WTC11 (cell line): ENCODE results near the gene SPRTN. TPM values are rescaled to one million over a fixed set of nuclear protein-coding genes. Genes with fewer than 3 reads are reported as not detected.

Source experiments
- ATAC-seq: fragments of 200-7000 bp; cut with Tn5 transposase; 2 replicates; pipeline ENCODE4 v1.10.0; 2021; ENCODE audit warnings: mild to moderate bottlenecking, moderate library complexity
- CTCF ChIA-PET: fragments of 300-600 bp; sonication (Branson Sonifier 250); formaldehyde crosslinking; loops from one replicate; lab custom pipeline; 2021; ENCODE audit warnings: antibody characterized with exemption; lab: Charles Lee
- POLR2A ChIA-PET: fragments of 350-600 bp; sonication (Branson Sonifier 250); formaldehyde crosslinking; loops from one replicate; lab custom pipeline; 2021; ENCODE audit warnings: antibody characterized with exemption; lab: Charles Lee
- DNase-seq: peaks from one replicate; pipeline ENCODE4 v3.0.0; 2021; ENCODE audit warnings: low spot score
- H3K27ac Mint-ChIP-seq: 2 replicates; pipeline ENCODE4 v1.8.0; 2021; ENCODE audit warnings: mixed read lengths
- H3K27me3 Mint-ChIP-seq: 2 replicates; pipeline ENCODE4 v1.8.0; 2021; ENCODE audit warnings: low read depth, mild to moderate bottlenecking, moderate library complexity, mixed read lengths
- H3K36me3 Mint-ChIP-seq: 2 replicates; pipeline ENCODE4 v1.8.0; 2021; ENCODE audit warnings: mixed read lengths
- H3K4me1 Mint-ChIP-seq: 2 replicates; pipeline ENCODE4 v1.8.0; 2022; ENCODE audit warnings: mixed read lengths
- H3K4me3 Mint-ChIP-seq: 2 replicates; pipeline ENCODE4 v1.8.0; 2021; ENCODE audit warnings: mild to moderate bottlenecking, moderate library complexity, mixed read lengths
- H3K9me3 Mint-ChIP-seq: 2 replicates; pipeline ENCODE4 v1.8.0; 2021; ENCODE audit warnings: mixed read lengths
- ARID4B ChIP-seq: sonication (generic); formaldehyde crosslinking; IDR thresholded peaks from 2 replicates; pipeline ENCODE4 v1.8.0; 2023; ENCODE audit warnings: missing genetic modification reagents, mild to moderate bottlenecking, borderline replicate concordance
- ETV6 ChIP-seq: sonication (generic); formaldehyde crosslinking; IDR thresholded peaks from 2 replicates; pipeline ENCODE4 v1.8.1; 2022; ENCODE audit warnings: mild to moderate bottlenecking, missing genetic modification reagents
- FOXJ3 ChIP-seq: sonication (generic); formaldehyde crosslinking; IDR thresholded peaks from 2 replicates; pipeline ENCODE4 v1.9.0; 2021; ENCODE audit warnings: missing genetic modification reagents, mild to moderate bottlenecking, borderline replicate concordance
- FOXK1 ChIP-seq: sonication (generic); formaldehyde crosslinking; IDR thresholded peaks from 2 replicates; pipeline ENCODE4 v1.8.0; 2022; ENCODE audit warnings: mild to moderate bottlenecking, moderate library complexity, missing genetic modification reagents
- GTF2I ChIP-seq: fragments of 250-450 bp; sonication (Bioruptor Pico); conservative IDR thresholded peaks from 2 replicates; pipeline ENCODE4 v1.4.0; 2021; ENCODE audit warnings: mild to moderate bottlenecking
- IRF2 ChIP-seq: sonication (generic); formaldehyde crosslinking; IDR thresholded peaks from 2 replicates; pipeline ENCODE4 v1.8.0; 2022; ENCODE audit warnings: low read depth, missing genetic modification reagents, borderline replicate concordance
- MXD4 ChIP-seq: fragments of 250-450 bp; sonication (Bioruptor Pico); IDR thresholded peaks from 2 replicates; pipeline ENCODE4 v1.8.0; 2021; ENCODE audit warnings: mild to moderate bottlenecking, moderate library complexity, borderline replicate concordance
- NR2C2 ChIP-seq: sonication (generic); formaldehyde crosslinking; IDR thresholded peaks from 2 replicates; pipeline ENCODE4 v1.8.0; 2022; ENCODE audit warnings: mild to moderate bottlenecking, missing genetic modification reagents
- OVOL2 ChIP-seq: fragments of 250-450 bp; sonication (Bioruptor Pico); IDR thresholded peaks from 2 replicates; pipeline ENCODE4 v1.9.0; 2021; ENCODE audit warnings: mild to moderate bottlenecking, borderline replicate concordance
- RELA ChIP-seq: sonication (generic); formaldehyde crosslinking; IDR thresholded peaks from 2 replicates; pipeline ENCODE4 v1.8.1; 2022; ENCODE audit warnings: missing genetic modification reagents, mild to moderate bottlenecking, borderline replicate concordance
- SP1 ChIP-seq: sonication (generic); formaldehyde crosslinking; conservative IDR thresholded peaks from 2 replicates; pipeline ENCODE4 v1.8.1; 2022; ENCODE audit warnings: missing genetic modification reagents
- STAT6 ChIP-seq: sonication (generic); formaldehyde crosslinking; conservative IDR thresholded peaks from 2 replicates; pipeline ENCODE4 v1.8.1; 2023; ENCODE audit warnings: mild to moderate bottlenecking, low read depth, missing genetic modification reagents, moderate library complexity
- TP53 ChIP-seq: sonication (generic); formaldehyde crosslinking; IDR thresholded peaks from 2 replicates; pipeline ENCODE4 v1.8.1; 2023; ENCODE audit warnings: mild to moderate bottlenecking, missing genetic modification reagents
- ZMAT4 ChIP-seq: fragments of 250-450 bp; sonication (Bioruptor Pico); IDR thresholded peaks from 2 replicates; pipeline ENCODE4 v1.9.0; 2021; ENCODE audit warnings: mild to moderate bottlenecking
- ZNF232 ChIP-seq: sonication (generic); formaldehyde crosslinking; IDR thresholded peaks from 2 replicates; pipeline ENCODE4 v1.8.0; 2022; ENCODE audit warnings: mild to moderate bottlenecking, missing genetic modification reagents
- ZNF263 ChIP-seq: sonication (generic); formaldehyde crosslinking; IDR thresholded peaks from 2 replicates; pipeline ENCODE4 v1.8.1; 2022; ENCODE audit warnings: low read depth, mild to moderate bottlenecking, moderate library complexity, missing genetic modification reagents
- ZNF281 ChIP-seq: sonication (generic); formaldehyde crosslinking; IDR thresholded peaks from 2 replicates; pipeline ENCODE4 v1.8.0; 2023; ENCODE audit warnings: mild to moderate bottlenecking, missing genetic modification reagents
- ZSCAN18 ChIP-seq: fragments of 250-450 bp; sonication (Bioruptor Pico); IDR thresholded peaks from 2 replicates; pipeline ENCODE4 v2.1.2; 2022; ENCODE audit warnings: mild to moderate bottlenecking, moderate library complexity
- total RNA-seq: library from RNA; stranded (reverse); gene quantifications from 3 replicates; pipeline ENCODE4 v1.2.3, GENCODE V29; 2021
- TF ChIP-seq, protein P1 (sequence below): sonication (generic); formaldehyde crosslinking; IDR thresholded peaks from 2 replicates; pipeline ENCODE4 v1.8.1; 2023; ENCODE audit warnings: mild to moderate bottlenecking, missing genetic modification reagents
- TF ChIP-seq, protein P2 (sequence below): sonication (generic); formaldehyde crosslinking; IDR thresholded peaks from 2 replicates; pipeline ENCODE4 v1.8.0; 2022; ENCODE audit warnings: mild to moderate bottlenecking, missing genetic modification reagents

SPRTN gene
- total RNA-seq, 1 experiment from 2014 or later: 14.6 TPM

DNA sequence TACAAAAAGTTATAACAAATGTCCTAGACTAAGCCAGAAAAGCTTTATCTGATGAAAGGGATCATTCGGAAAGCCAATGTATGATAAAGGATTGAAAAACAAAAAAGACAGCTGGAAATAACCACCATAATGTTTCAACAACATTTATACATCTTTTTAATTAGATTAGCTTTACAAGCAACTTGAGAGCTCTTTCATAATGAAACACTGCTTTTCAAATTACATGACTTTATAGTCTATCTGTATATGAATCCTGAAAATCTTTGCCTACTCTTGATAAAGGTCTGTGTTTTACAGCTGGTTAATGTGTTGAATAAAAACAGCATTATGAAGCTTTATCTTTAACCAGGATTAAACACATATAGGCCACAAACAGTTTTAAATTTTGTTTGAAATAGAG, 25.5 kb downstream of the SPRTN start:
- TF ChIP-seq, protein P1, sequence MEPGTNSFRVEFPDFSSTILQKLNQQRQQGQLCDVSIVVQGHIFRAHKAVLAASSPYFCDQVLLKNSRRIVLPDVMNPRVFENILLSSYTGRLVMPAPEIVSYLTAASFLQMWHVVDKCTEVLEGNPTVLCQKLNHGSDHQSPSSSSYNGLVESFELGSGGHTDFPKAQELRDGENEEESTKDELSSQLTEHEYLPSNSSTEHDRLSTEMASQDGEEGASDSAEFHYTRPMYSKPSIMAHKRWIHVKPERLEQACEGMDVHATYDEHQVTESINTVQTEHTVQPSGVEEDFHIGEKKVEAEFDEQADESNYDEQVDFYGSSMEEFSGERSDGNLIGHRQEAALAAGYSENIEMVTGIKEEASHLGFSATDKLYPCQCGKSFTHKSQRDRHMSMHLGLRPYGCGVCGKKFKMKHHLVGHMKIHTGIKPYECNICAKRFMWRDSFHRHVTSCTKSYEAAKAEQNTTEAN (CRISPR knock-in tag): no peak
- TF ChIP-seq ZMAT4 (CRISPR knock-in tag): no peak
- TF ChIP-seq ARID4B (CRISPR knock-in tag): no peak
- TF ChIP-seq IRF2 (CRISPR knock-in tag): no peak
- TF ChIP-seq RELA (CRISPR knock-in tag): no peak
- TF ChIP-seq ZSCAN18 (CRISPR knock-in tag): no peak
- no peak for TF ChIP-seq FOXK1 (CRISPR knock-in tag)
- TF ChIP-seq MXD4: no peak
- no peak for TF ChIP-seq NR2C2 (CRISPR knock-in tag)
- TF ChIP-seq ETV6 (CRISPR knock-in tag): no peak
- no peak for TF ChIP-seq FOXJ3
- TF ChIP-seq, protein P2, sequence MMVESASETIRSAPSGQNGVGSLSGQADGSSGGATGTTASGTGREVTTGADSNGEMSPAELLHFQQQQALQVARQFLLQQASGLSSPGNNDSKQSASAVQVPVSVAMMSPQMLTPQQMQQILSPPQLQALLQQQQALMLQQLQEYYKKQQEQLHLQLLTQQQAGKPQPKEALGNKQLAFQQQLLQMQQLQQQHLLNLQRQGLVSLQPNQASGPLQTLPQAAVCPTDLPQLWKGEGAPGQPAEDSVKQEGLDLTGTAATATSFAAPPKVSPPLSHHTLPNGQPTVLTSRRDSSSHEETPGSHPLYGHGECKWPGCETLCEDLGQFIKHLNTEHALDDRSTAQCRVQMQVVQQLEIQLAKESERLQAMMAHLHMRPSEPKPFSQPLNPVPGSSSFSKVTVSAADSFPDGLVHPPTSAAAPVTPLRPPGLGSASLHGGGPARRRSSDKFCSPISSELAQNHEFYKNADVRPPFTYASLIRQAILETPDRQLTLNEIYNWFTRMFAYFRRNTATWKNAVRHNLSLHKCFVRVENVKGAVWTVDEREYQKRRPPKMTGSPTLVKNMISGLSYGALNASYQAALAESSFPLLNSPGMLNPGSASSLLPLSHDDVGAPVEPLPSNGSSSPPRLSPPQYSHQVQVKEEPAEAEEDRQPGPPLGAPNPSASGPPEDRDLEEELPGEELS (CRISPR knock-in tag): no peak
- no peak for TF ChIP-seq ZNF281 (CRISPR knock-in tag)
- TF ChIP-seq SP1 (CRISPR knock-in tag): no peak
- no peak for TF ChIP-seq GTF2I (CRISPR knock-in tag)
- no peak for TF ChIP-seq OVOL2 (CRISPR knock-in tag)
- no peak for TF ChIP-seq STAT6
- TF ChIP-seq ZNF232 (CRISPR knock-in tag): no peak
- TF ChIP-seq ZNF263: no peak
- no peak for TF ChIP-seq TP53
- Mint-ChIP-seq H3K4me1 (no peaks in the 10 kb centered on the region), H3K27me3 (no peaks in the 10 kb centered on the region), H3K36me3 (no peaks in the 10 kb centered on the region; the same call in 1 of the 2 replicates), H3K9me3 (no peaks in the 10 kb centered on the region), H3K27ac (no peak overlapping the region), H3K4me3 (no peak overlapping the region)
- ChIA-PET CTCF (interaction anchor here (0.8 kb wide), 1 partner anchor 239 kb away, joined by 3 read pairs; no protein-coding TSS in a partner anchor), POLR2A (no interaction called here)
- DNase-seq (no peak), ATAC-seq (no peak)
